ENCODE results near the gene LAMA3.

Gene LAMA3

DNA sequence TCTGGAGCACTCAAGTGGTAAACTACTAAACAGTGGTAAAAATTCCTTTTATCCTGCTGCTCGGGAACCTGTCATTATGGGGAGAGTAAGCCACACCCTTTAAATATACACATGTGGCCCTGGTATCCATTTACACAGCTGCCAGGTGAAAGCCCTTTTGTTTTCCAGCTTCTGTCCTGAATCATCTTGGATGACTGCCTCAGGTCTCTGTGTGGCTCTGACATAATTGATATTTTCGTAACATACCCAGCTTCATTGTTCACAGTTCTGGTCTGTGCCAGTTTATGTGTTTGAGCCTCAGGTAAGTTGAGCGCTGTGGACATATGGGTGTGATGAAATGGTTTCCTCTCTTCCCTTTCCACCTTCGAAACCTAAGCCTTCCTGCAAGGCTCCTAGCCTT is 309.6 kb downstream of the LAMA3 start:
- no peak for DNase-seq (ENCODE audit: low spot score)
- in situ Hi-C loops (cut with MboI; ENCODE audit: low sequenced_read_pairs, unreplicated experiment) = no loop called here
- TF ChIP-seq, protein P1, sequence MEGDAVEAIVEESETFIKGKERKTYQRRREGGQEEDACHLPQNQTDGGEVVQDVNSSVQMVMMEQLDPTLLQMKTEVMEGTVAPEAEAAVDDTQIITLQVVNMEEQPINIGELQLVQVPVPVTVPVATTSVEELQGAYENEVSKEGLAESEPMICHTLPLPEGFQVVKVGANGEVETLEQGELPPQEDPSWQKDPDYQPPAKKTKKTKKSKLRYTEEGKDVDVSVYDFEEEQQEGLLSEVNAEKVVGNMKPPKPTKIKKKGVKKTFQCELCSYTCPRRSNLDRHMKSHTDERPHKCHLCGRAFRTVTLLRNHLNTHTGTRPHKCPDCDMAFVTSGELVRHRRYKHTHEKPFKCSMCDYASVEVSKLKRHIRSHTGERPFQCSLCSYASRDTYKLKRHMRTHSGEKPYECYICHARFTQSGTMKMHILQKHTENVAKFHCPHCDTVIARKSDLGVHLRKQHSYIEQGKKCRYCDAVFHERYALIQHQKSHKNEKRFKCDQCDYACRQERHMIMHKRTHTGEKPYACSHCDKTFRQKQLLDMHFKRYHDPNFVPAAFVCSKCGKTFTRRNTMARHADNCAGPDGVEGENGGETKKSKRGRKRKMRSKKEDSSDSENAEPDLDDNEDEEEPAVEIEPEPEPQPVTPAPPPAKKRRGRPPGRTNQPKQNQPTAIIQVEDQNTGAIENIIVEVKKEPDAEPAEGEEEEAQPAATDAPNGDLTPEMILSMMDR (IDR thresholded peaks at IDR 0.05; ENCODE audit: borderline replicate concordance, control extremely low read depth, extremely low read depth, insufficient read depth, missing control alignments) = no peak

DNA sequence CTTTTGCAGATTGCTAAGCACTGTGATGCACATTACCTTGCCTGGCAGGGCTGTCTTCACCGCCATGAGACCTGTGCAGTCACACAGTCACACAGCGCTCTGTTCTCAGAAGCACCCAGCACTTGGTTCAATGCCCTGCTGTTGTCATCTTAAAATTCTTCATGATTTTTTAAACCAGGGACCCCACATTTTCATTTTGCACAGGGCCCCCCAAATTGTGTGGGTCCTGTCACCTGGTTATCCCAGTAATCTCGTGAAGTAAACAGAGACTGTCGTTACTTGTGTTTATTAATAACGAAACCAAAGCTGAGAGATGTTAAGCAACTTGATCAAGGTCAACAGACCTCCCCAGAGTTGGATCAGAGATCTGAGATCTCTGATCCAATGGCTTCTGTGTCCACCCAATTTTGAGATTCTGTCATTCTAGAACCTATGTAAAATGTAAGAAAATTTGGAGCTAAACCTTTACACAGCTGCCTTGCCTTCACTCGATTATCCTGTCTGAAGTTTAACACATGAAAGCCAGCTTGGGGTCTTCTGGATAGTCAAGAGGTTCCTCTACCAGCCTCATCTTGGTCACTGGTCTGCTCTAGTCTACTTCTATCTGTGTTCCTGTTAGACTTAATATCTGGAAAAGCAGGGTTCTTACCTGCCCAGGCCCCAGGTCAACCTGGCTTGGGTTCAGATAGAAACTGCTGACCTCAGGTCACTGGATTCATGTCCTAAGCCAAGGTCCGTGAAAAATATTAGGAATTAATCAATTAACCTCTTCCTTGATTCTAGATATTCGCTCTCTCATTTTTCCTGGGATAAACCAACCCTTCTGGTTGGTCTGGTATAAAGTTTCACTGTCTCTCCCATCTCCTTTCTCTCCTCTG is 311.6 kb downstream of the LAMA3 start:
- no peak for DNase-seq (ENCODE audit: low spot score)
- TF ChIP-seq, protein P1 (IDR thresholded peaks at IDR 0.05; ENCODE audit: borderline replicate concordance, control extremely low read depth, extremely low read depth, insufficient read depth, missing control alignments) = no peak
- in situ Hi-C loops (cut with MboI; ENCODE audit: low sequenced_read_pairs, unreplicated experiment) = no loop called here

DNA sequence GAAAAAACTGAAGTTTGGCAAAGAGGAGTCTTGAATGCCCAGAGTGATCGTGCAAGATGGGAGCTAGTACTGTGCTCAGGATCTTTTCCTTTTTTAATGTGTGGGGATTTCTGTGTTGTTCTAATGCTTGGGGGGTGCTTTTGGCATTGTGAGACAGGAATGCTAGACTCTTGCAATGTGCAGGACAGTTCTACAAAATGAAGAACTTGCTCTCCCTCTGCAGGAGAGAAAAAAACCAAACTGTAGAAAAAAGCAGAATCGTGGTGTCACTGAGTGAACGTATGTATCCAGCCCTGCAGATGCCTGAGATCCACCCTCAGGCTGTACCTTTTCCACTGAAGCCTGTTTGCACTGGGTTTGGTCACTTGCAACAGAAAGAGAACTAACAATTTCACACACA is 313.2 kb downstream of the LAMA3 start:
- TF ChIP-seq, protein P1 (IDR thresholded peaks at IDR 0.05; ENCODE audit: borderline replicate concordance, control extremely low read depth, extremely low read depth, insufficient read depth, missing control alignments) = no peak
- in situ Hi-C loops (cut with MboI; ENCODE audit: low sequenced_read_pairs, unreplicated experiment) = no loop called here
- no peak for DNase-seq (ENCODE audit: low spot score)

DNA sequence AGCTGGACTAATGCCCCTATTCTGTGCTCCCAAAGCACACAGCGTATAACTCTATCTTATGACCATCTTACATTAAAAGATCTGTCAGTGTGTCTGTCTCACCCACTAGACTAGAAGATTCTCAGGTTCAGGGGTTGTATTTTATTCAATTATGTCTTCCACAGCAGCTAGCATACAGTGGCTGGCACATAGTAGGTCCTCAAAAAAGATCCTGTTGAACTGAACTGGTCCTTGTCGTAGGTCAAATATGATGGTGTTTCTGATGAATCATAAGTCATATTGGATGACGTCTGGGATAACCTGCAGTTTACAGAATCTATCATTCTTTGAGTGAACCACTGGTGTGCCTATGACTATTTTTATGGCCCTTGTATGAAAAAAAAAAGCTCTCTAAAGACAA is 314.0 kb downstream of the LAMA3 start:
- TF ChIP-seq, protein P1 (IDR thresholded peaks at IDR 0.05; ENCODE audit: borderline replicate concordance, control extremely low read depth, extremely low read depth, insufficient read depth, missing control alignments) = no peak
- in situ Hi-C loops (cut with MboI; ENCODE audit: low sequenced_read_pairs, unreplicated experiment) = no loop called here
- DNase-seq (ENCODE audit: low spot score) = no peak

- in situ Hi-C loops (cut with MboI; ENCODE audit: low sequenced_read_pairs, unreplicated experiment) = no loop called here
- TF ChIP-seq, protein P1 (IDR thresholded peaks at IDR 0.05; ENCODE audit: borderline replicate concordance, control extremely low read depth, extremely low read depth, insufficient read depth, missing control alignments) = no peak
- no peak for DNase-seq (ENCODE audit: low spot score)
These were observed 314.8 kb downstream of the LAMA3 start for GRCh38 chr18:24003903-24004640.
